Gastroesophageal sphincter (tissue), 3 donors: Measurements from ENCODE around the gene SOX12.

Experiments
- CTCF ChIP-seq, 4 experiments: fragments of 200-600 bp in 2 of 4; fragments of 450-650 bp in 2 of 4; sonication (generic) in 1 of 4; IDR thresholded peaks; one replicate each; pipeline ENCODE4 v1.5.1; 2017 to 2019; ENCODE audit warnings: antibody characterized with exemption in 4 of 4, mild to moderate bottlenecking in 2 of 4, moderate library complexity in 2 of 4
- POLR2AphosphoS5 ChIP-seq: sonication (generic); formaldehyde crosslinking; IDR thresholded peaks from one replicate; pipeline ENCODE4 v1.6.1; 2017; ENCODE audit warnings: antibody characterized with exemption

- TF ChIP-seq CTCF (IDR thresholded peaks at IDR 0.05) = no peak
- no peak for TF ChIP-seq POLR2AphosphoS5
Observed at GRCh38 chr20:371755-372542, 46.6 kb downstream of the SOX12 start.
